Measurements from ENCODE around the gene CCDC87.

GRCh38 chr11:66562275-66562674 lies 30.6 kb downstream of the CCDC87 start:
- TF ChIP-seq CTCF (IDR thresholded peaks at IDR 0.05) (no peak), POLR2A (IDR thresholded peaks at IDR 0.05) (no peak), EP300 (IDR thresholded peaks at IDR 0.05) (no peak)

All from stomach (tissue), 4 donors.